ENCODE results near the gene FALEC. TPM values are rescaled to one million over a fixed set of nuclear protein-coding genes. Genes with fewer than 3 reads are reported as not detected.

Gene FALEC
- total RNA-seq, 4 donors from 2014 or later: 1.1 TPM; not detected in 3

DNA sequence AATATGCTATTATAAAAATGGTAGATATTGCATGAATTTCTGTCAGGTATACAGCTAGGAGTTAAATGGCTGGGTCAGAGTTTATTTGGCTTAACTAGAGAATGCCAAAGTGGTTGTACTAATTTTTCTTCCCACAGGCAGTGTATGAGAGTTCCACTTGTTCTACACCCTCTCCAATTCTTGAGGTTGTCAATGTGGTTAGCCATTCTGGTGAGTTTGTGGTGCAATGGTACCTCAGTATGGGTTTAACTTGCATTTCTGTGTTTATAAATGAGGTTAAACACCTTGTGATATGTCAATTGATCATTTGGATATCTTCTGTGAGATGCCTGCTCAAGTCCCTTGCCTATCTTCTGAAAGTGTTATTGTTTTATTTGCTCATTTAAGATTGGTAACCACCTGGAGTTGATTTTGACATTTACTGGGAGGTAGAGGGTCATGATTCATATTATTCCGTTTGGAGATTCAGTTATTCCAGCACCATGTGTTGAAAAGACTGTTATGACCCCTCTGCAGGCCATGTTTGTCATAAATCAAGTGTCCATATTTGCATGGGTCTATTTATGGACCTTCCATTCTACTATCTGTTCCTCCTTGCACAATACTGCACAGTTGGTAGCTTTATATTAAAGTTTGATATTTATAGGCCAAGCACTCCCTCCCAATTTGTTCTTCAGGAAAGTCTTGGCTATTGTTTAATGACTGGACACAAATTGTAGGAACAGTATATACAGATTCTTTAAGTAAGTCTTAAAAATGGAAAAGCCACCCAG is 5.8 kb downstream of the FALEC start:
- no peak for DNase-seq (ENCODE audit: low spot score in 2 of 2)
- 65 to 75% methylated on average over 1 of the region's 1 CpG for WGBS, 2 donors
- H3K4me3 ChIP-seq (ENCODE audit: low read depth, poor library complexity, severe bottlenecking): no peak overlapping the region
- intact Hi-C loops (cut with DNase I; ENCODE audit: low total_unique reads): no loop called here
- TF ChIP-seq, protein P1, sequence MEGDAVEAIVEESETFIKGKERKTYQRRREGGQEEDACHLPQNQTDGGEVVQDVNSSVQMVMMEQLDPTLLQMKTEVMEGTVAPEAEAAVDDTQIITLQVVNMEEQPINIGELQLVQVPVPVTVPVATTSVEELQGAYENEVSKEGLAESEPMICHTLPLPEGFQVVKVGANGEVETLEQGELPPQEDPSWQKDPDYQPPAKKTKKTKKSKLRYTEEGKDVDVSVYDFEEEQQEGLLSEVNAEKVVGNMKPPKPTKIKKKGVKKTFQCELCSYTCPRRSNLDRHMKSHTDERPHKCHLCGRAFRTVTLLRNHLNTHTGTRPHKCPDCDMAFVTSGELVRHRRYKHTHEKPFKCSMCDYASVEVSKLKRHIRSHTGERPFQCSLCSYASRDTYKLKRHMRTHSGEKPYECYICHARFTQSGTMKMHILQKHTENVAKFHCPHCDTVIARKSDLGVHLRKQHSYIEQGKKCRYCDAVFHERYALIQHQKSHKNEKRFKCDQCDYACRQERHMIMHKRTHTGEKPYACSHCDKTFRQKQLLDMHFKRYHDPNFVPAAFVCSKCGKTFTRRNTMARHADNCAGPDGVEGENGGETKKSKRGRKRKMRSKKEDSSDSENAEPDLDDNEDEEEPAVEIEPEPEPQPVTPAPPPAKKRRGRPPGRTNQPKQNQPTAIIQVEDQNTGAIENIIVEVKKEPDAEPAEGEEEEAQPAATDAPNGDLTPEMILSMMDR (IDR thresholded peaks at IDR 0.05): no peak
- no peak for TF ChIP-seq POLR2A (IDR thresholded peaks at IDR 0.05)

DNA sequence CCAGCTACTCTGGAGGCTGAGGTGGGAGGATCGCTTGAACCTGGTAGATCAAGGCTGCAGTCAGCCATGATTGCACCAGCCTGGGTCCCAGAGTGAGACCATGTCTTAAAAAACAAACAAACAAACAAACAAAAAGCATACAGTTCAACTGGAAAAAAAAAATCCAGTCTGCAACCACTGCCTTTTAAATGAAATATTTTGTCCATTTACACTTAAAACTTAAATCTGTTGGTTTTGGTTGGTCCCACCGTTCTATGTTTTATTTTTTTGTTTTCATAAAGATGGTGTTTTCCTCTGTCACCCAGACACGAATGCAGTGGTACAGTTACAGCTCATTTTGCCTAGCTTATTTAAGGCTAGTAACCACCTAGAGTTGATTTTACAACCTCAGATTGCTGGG is 9.8 kb downstream of the FALEC start:
- no peak for DNase-seq (ENCODE audit: low spot score in 2 of 2)
- intact Hi-C loops (cut with DNase I; ENCODE audit: low total_unique reads): no loop called here
- no peak overlapping the region for H3K4me3 ChIP-seq (ENCODE audit: low read depth, poor library complexity, severe bottlenecking)
- 90% methylated on average over 3 of the region's 3 CpGs for WGBS, 2 donors
- no peak for TF ChIP-seq POLR2A (IDR thresholded peaks at IDR 0.05)

DNA sequence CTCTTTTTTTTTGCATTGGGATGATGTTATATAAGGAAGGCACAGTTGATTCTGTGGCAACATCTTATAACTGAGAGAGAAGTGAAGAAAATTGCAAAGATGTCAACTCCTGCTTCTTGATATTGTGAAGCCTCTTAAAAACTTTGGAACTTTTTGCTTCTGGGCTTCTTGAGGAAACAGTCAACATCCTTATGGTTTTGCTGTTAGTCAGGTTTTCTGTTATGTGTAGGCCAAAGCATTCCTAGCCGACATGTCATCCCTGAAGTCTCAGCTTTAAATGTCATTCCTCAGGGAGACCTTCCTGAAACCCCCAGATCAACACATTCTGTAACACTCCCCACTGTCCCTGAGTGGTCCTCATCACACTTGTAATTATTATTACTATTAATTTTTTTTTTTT is 12.6 kb downstream of the FALEC start:
- H3K4me3 ChIP-seq (ENCODE audit: low read depth, poor library complexity, severe bottlenecking): no peak overlapping the region
- TF ChIP-seq, protein P1 (IDR thresholded peaks at IDR 0.05): no peak
- TF ChIP-seq POLR2A (IDR thresholded peaks at IDR 0.05): no peak
- intact Hi-C loops (cut with DNase I; ENCODE audit: low total_unique reads): no loop called here
- no peak for DNase-seq (ENCODE audit: low spot score in 2 of 2)
- WGBS, 2 donors: 83 to 86% methylated on average over 1 of the region's 1 CpG

DNA sequence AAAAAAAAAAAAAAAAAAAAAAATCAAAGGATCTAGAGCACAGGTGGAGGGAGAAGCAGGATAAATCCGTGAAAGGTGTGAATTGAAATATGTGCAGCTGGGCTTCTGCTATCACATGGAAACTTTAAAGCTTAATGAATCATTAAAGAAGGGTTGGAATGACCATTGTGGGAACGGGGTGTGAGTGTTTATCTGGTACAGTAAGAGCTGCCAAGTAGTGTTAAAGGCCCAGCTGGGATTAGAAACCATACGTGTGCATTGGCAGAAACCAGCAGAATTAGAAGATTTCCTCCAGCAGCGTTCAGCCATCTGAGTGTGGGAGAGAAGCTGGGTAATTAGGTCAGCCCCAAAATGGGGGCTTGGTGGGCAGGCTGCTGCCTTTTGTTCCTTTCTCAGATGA is 13.5 kb downstream of the FALEC start:
- no peak for DNase-seq (ENCODE audit: low spot score in 2 of 2)
- intact Hi-C loops (cut with DNase I; ENCODE audit: low total_unique reads): no loop called here
- H3K4me3 ChIP-seq (ENCODE audit: low read depth, poor library complexity, severe bottlenecking): no peak overlapping the region
- 21 to 26% methylated on average over 4 of the region's 4 CpGs for WGBS, 2 donors
- TF ChIP-seq, protein P1 (IDR thresholded peaks at IDR 0.05): no peak

DNA sequence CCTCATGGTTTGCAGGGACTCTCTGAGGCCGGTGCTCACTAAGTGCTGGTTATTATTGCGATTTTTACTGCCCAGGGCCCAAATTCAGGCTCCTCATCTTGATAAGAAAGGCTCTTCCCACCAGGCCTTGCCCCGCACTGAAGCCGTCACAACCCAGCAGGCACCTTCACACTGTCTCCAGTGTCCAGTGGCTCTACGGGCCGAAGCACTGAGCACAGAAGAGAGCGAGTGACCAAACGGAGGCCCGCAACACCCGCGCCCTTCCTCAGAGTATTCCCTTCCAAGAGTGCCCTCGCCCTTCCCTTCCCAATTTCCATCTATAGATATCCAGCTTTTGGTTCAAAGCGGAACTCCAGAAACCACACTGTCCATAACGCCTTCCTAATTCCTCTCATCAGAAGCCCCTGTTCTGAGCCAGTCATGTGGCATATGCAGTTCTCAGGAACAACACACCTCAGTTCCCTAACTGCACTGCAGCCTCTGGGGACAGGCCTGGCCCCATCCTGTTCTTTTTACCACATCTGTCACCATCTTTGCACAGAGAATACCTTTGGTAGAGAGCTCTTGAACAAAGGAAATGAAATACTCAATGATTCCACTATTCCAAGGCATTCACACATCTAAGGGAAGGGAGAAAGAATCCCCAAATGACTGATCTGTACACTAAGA is 15.1 kb downstream of the FALEC start:
- no peak overlapping the region for H3K4me3 ChIP-seq (ENCODE audit: low read depth, poor library complexity, severe bottlenecking)
- intact Hi-C loops (cut with DNase I; ENCODE audit: low total_unique reads): no loop called here
- TF ChIP-seq, protein P1 (IDR thresholded peaks at IDR 0.05): no peak
- no peak for TF ChIP-seq POLR2A (IDR thresholded peaks at IDR 0.05)
- no peak for DNase-seq (ENCODE audit: low spot score in 2 of 2)
- WGBS, 2 donors: 96% methylated on average over 14 of the region's 14 CpGs

DNA sequence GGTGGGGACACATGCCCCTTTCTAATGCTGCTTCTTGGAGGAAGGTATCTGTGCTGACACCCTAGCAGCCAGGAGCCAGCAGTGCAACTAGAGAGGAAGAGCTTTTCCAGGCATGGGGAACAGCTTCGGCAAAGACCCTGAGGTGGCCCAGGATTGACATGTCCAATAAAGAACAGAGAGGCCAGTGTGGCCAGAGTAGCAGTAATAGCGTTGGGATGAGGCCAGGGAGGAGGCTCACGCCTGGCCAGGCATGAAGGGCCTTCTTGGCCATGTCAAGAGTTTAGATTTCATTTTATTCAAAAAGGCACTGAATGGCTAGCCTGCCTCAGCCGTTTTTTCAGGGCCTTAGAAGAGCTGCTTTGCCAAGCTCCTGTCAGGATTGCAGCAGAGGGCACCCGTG is 17.3 kb downstream of the FALEC start:
- TF ChIP-seq POLR2A (IDR thresholded peaks at IDR 0.05): no peak
- TF ChIP-seq, protein P1 (IDR thresholded peaks at IDR 0.05): no peak
- no peak overlapping the region for H3K4me3 ChIP-seq (ENCODE audit: low read depth, poor library complexity, severe bottlenecking)
- no peak for DNase-seq (ENCODE audit: low spot score in 2 of 2)
- intact Hi-C loops (cut with DNase I; ENCODE audit: low total_unique reads): no loop called here
- WGBS, 2 donors: 33 to 39% methylated on average over 5 of the region's 5 CpGs

Measured in lower leg skin (tissue), 4 donors.